Calu3 (cell line): ENCODE measurements around the gene DHX36. TPM values are rescaled to one million over a fixed set of nuclear protein-coding genes. Genes with fewer than 3 reads are reported as not detected.

Experiments used
- BruUV-seq: library from RNA; stranded (reverse); fragments of 400-500 nt; replicated peaks from 2 replicates; lab custom pipeline; 2021; lab: Mats Ljungman, UMichigan
- CTCF ChIA-PET: fragments of 300-600 bp; sonication (Branson Sonifier 250); formaldehyde crosslinking; loops from one replicate; lab custom pipeline; 2022; ENCODE audit warnings: antibody characterized with exemption; lab: Charles Lee
- DNase-seq: peaks from one replicate; pipeline ENCODE4 v3.0.0; 2022
- H3K27ac Mint-ChIP-seq: one replicate; pipeline ENCODE4 v1.8.0; 2022; ENCODE audit warnings: mixed read lengths; ENCODE audit not compliant: unreplicated experiment
- H3K27me3 Mint-ChIP-seq: one replicate; pipeline ENCODE4 v1.8.0; 2022; ENCODE audit warnings: mixed read lengths; ENCODE audit not compliant: unreplicated experiment
- H3K36me3 Mint-ChIP-seq: one replicate; pipeline ENCODE4 v1.8.0; 2022; ENCODE audit warnings: mild to moderate bottlenecking, moderate library complexity, mixed read lengths; ENCODE audit not compliant: insufficient read depth, unreplicated experiment
- H3K4me1 Mint-ChIP-seq: one replicate; pipeline ENCODE4 v1.8.0; 2022; ENCODE audit warnings: mild to moderate bottlenecking, low read depth, mixed read lengths; ENCODE audit not compliant: unreplicated experiment
- H3K4me3 Mint-ChIP-seq: one replicate; pipeline ENCODE4 v1.8.0; 2022; ENCODE audit warnings: mild to moderate bottlenecking, low read depth, moderate library complexity, mixed read lengths; ENCODE audit not compliant: unreplicated experiment
- H3K9me3 Mint-ChIP-seq: one replicate; pipeline ENCODE4 v1.8.0; 2022; ENCODE audit warnings: low read depth, mixed read lengths; ENCODE audit not compliant: unreplicated experiment
- intact Hi-C: fragments of 100-400 bp; cut with micrococcal nuclease; formaldehyde crosslinking; loops from one replicate; pipeline ENCODE4 v1.10.0; 2022; ENCODE audit not compliant: unreplicated experiment
- total RNA-seq: library from RNA; stranded (reverse); gene quantifications from 2 replicates; pipeline ENCODE4 v1.2.3, GENCODE V29; 2022
- TF ChIP-seq, protein P1 (sequence below): fragments of 200-600 bp; IDR thresholded peaks from one replicate; pipeline ENCODE4 v1.8.0; 2022; ENCODE audit warnings: antibody characterized with exemption; ENCODE audit not compliant: unreplicated experiment

Gene DHX36
- total RNA-seq, 1 experiment from 2014 or later: 127 TPM

DNA sequence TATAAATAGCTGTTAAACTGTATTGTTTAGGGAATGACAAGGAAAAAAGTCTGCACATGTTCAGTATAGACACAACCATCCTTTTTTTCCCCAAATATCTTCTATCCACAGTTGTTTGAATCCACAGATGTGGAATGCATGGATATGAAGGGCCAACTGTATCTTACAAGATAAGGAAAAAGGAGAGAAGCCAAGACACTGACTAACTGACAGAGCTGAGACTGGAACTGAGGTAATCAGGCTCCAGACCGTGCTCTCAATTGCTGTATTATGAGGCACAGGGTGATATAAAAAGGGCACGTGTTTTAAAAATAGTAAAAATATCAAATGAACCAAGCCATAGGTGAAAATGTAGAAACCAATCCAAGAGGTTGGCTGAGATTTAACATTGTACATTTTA is 49.0 kb downstream of the DHX36 start:
- BruUV-seq: no TSS peak
- H3K27me3 Mint-ChIP-seq: no peaks in the 10 kb centered on the region
- H3K36me3 Mint-ChIP-seq: peaks cover 50% of the 10 kb centered on the region
- CTCF ChIA-PET: no interaction called here
- H3K27ac Mint-ChIP-seq: no peak overlapping the region
- intact Hi-C loops: no loop called here
- no peak for DNase-seq
- no peaks in the 10 kb centered on the region for H3K4me1 Mint-ChIP-seq
- H3K4me3 Mint-ChIP-seq: no peak overlapping the region
- TF ChIP-seq, protein P1, sequence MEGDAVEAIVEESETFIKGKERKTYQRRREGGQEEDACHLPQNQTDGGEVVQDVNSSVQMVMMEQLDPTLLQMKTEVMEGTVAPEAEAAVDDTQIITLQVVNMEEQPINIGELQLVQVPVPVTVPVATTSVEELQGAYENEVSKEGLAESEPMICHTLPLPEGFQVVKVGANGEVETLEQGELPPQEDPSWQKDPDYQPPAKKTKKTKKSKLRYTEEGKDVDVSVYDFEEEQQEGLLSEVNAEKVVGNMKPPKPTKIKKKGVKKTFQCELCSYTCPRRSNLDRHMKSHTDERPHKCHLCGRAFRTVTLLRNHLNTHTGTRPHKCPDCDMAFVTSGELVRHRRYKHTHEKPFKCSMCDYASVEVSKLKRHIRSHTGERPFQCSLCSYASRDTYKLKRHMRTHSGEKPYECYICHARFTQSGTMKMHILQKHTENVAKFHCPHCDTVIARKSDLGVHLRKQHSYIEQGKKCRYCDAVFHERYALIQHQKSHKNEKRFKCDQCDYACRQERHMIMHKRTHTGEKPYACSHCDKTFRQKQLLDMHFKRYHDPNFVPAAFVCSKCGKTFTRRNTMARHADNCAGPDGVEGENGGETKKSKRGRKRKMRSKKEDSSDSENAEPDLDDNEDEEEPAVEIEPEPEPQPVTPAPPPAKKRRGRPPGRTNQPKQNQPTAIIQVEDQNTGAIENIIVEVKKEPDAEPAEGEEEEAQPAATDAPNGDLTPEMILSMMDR: no peak
- no peaks in the 10 kb centered on the region for H3K9me3 Mint-ChIP-seq

- DNase-seq: no peak
- no peaks in the 10 kb centered on the region for H3K9me3 Mint-ChIP-seq
- no peaks in the 10 kb centered on the region for H3K27me3 Mint-ChIP-seq
- no peak overlapping the region for H3K4me3 Mint-ChIP-seq
- H3K36me3 Mint-ChIP-seq: peaks cover 46% of the 10 kb centered on the region
- CTCF ChIA-PET: no interaction called here
- H3K4me1 Mint-ChIP-seq: no peaks in the 10 kb centered on the region
- H3K27ac Mint-ChIP-seq: no peak overlapping the region
- BruUV-seq: no TSS peak
- intact Hi-C loops: no loop called here
- TF ChIP-seq, protein P1: no peak
These were observed 49.9 kb downstream of the DHX36 start for GRCh38 chr3:154274348-154274747.

DNA sequence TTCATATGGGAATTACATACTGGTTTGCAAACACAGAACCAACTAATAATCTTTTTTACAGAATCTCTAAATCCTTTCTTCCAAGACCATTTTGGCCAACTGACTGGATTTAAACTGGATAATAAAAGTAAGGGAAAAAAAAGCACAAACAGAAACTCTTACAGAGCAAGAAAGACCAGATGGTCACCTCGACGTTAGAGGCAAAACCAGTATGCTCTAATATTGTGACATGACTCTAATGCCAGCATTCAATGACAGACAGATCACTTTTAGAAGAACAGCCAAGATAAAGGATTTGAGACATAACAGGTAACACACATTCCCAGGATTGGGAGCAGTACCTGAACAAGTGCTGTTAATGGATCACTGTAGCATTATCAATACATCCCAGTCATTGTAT is 50.9 kb downstream of the DHX36 start:
- intact Hi-C loops: no loop called here
- no peak overlapping the region for H3K27ac Mint-ChIP-seq
- H3K9me3 Mint-ChIP-seq: no peaks in the 10 kb centered on the region
- TF ChIP-seq, protein P1: no peak
- CTCF ChIA-PET: no interaction called here
- H3K4me3 Mint-ChIP-seq: no peak overlapping the region
- no peaks in the 10 kb centered on the region for H3K27me3 Mint-ChIP-seq
- H3K4me1 Mint-ChIP-seq: no peaks in the 10 kb centered on the region
- no peak for DNase-seq
- BruUV-seq: no TSS peak
- peaks cover 49% of the 10 kb centered on the region for H3K36me3 Mint-ChIP-seq

DNA sequence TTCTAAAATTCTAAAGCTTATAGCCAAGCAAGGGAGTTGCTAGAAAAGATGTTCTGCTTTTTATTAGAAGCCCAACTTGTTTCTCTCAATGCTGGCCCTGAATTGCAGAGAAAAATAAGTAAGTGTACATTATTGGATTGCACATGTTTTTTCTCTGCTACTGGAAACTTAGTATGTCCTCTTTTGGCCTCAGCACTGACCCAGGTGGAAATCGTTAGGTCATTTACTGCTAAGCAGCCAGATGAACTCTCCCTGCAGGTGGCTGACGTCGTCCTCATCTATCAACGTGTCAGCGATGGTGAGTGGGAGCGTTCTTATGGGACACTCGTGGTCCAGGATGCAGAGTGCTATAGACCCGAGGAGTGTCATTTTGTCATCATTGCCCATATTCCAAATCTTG is 69.8 kb downstream of the DHX36 start:
- Mint-ChIP-seq H3K27ac (no peak overlapping the region), H3K9me3 (peaks cover 2% of the 10 kb centered on the region), H3K36me3 (peaks cover 38% of the 10 kb centered on the region), H3K4me3 (no peak overlapping the region), H3K4me1 (peaks cover 24% of the 10 kb centered on the region), H3K27me3 (no peaks in the 10 kb centered on the region)
- intact Hi-C loops: loop anchor here (5.0 kb wide), 2 partner anchors 82 to 232 kb away; no protein-coding TSS in a partner anchor
- BruUV-seq: no TSS peak
- no peak for DNase-seq
- CTCF ChIA-PET: no interaction called here
- TF ChIP-seq, protein P1: no peak
